Colonic mucosa (tissue), 4 donors: ENCODE data around the gene AATK. TPM values are rescaled to one million over a fixed set of nuclear protein-coding genes. Genes with fewer than 3 reads are reported as not detected.

Experiments used
- DNase-seq: peaks from one replicate; pipeline ENCODE4 v3.0.0-alpha.2; 2020
- H3K27ac ChIP-seq: fragments of 200-600 bp; one replicate; pipeline ENCODE4 v1.8.0; 2021
- H3K27me3 ChIP-seq: fragments of 200-600 bp; one replicate; pipeline ENCODE4 v1.8.0; 2021
- H3K36me3 ChIP-seq: fragments of 200-600 bp; one replicate; pipeline ENCODE4 v1.8.0; 2021
- H3K4me1 ChIP-seq: fragments of 200-600 bp; one replicate; pipeline ENCODE4 v1.8.0; 2021; ENCODE audit warnings: mild to moderate bottlenecking
- H3K4me3 ChIP-seq: fragments of 200-600 bp; one replicate; pipeline ENCODE4 v1.8.0; 2021
- H3K9ac ChIP-seq, 2 donors: one replicate each; pipeline ENCODE4 v1.7.0; 2013; ENCODE audit warnings: control low read depth in 2 of 2, low read depth in 2 of 2, low read length in 2 of 2
- H3K9me3 ChIP-seq: fragments of 200-600 bp; one replicate; pipeline ENCODE4 v1.8.0; 2021
- CTCF ChIP-seq: fragments of 200-600 bp; IDR thresholded peaks from one replicate; pipeline ENCODE4 v1.8.0; 2022; ENCODE audit warnings: antibody characterized with exemption, mild to moderate bottlenecking
- intact Hi-C: fragments of 100-400 bp; cut with DNase I; formaldehyde crosslinking; loops from one replicate; pipeline ENCODE4 v1.14.1; 2022
- total RNA-seq, 2 donors: library from RNA; stranded (reverse); fragmentation: NEBNext Ultra II Directional in 1 of 2; extraction: Animal tissue kit (Norgen Biotek cat#: 25700) in 1 of 2; gene quantifications; one replicate each; pipeline ENCODE4 v1.2.1, GENCODE V29; 2021
- donor health status: healthy.
- donor health status: DM: no; HTN: no; CAD: no.
- donor health status: DM: no; HTN: no; CAD: no.

The AATK gene
- total RNA-seq, 2 donors from 2014 or later: 9.1 to 13.3 TPM

- DNase-seq: peak; percentile 34
- no peaks in the 10 kb centered on the region for H3K27me3 ChIP-seq
- H3K4me1 ChIP-seq: peaks cover 13% of the 10 kb centered on the region
- H3K4me3 ChIP-seq: no peak overlapping the region
- no peaks in the 10 kb centered on the region for H3K9me3 ChIP-seq
- H3K9ac ChIP-seq: peak overlapping the region in 1 of 2 donors; percentile 12
- intact Hi-C loops: loop anchor here (2.0 kb wide), 1 partner anchor 73 kb away; no protein-coding TSS in a partner anchor
- H3K36me3 ChIP-seq: no peaks in the 10 kb centered on the region
- peak overlapping the region; percentile 7 for H3K27ac ChIP-seq
- no peak for TF ChIP-seq CTCF
Measured at GRCh38 chr17:81097943-81098308, 68.1 kb downstream of the AATK start.

GRCh38 chr17:81097134-81097942 lies 68.7 kb downstream of the AATK start:
- Histone ChIP-seq H3K9ac (peak overlapping the region in 1 of 2 donors; percentile 12), H3K27ac (peak overlapping the region; percentile 7), H3K4me1 (peaks cover 13% of the 10 kb centered on the region), H3K4me3 (no peak overlapping the region), H3K36me3 (no peaks in the 10 kb centered on the region), H3K27me3 (no peaks in the 10 kb centered on the region), H3K9me3 (no peaks in the 10 kb centered on the region)
- TF ChIP-seq CTCF: peak; percentile 53
- intact Hi-C loops: no loop called here
- DNase-seq: peak; percentile 77

GRCh38 chr17:81096741-81097133 lies 69.3 kb downstream of the AATK start:
- H3K36me3 ChIP-seq: no peaks in the 10 kb centered on the region
- intact Hi-C loops: no loop called here
- H3K9me3 ChIP-seq: no peaks in the 10 kb centered on the region
- H3K9ac ChIP-seq: no peak overlapping the region
- H3K27ac ChIP-seq: no peak overlapping the region
- H3K4me1 ChIP-seq: peaks cover 13% of the 10 kb centered on the region
- no peak for DNase-seq
- no peak for TF ChIP-seq CTCF
- no peaks in the 10 kb centered on the region for H3K27me3 ChIP-seq
- H3K4me3 ChIP-seq: no peak overlapping the region

- intact Hi-C loops: no loop called here
- no peak for DNase-seq
- no peak for TF ChIP-seq CTCF
- no peaks in the 10 kb centered on the region for H3K27me3 ChIP-seq
- no peak overlapping the region for H3K4me3 ChIP-seq
- peak overlapping the region; percentile 19 to 30 for H3K9ac ChIP-seq
- H3K9me3 ChIP-seq: no peaks in the 10 kb centered on the region
- no peaks in the 10 kb centered on the region for H3K36me3 ChIP-seq
- H3K27ac ChIP-seq: peak overlapping the region; percentile 27
- H3K4me1 ChIP-seq: peaks cover 17% of the 10 kb centered on the region
Measured at GRCh38 chr17:81095383-81095762, 70.6 kb downstream of the AATK start.

GRCh38 chr17:81094509-81095382 lies 71.3 kb downstream of the AATK start:
- intact Hi-C loops: no loop called here
- peak; percentile 76 for DNase-seq

More at GRCh38 chr17:81094509-81095382, 71.3 kb downstream of the AATK start:
- H3K27me3 ChIP-seq: no peaks in the 10 kb centered on the region
- H3K9me3 ChIP-seq: no peaks in the 10 kb centered on the region
- H3K9ac ChIP-seq: peak overlapping the region in 1 of 2 donors; percentile 19
- no peak overlapping the region for H3K4me3 ChIP-seq
- peak overlapping the region; percentile 36 for H3K27ac ChIP-seq
- TF ChIP-seq CTCF: no peak
- no peaks in the 10 kb centered on the region for H3K36me3 ChIP-seq
- H3K4me1 ChIP-seq: peaks cover 18% of the 10 kb centered on the region
